ENCODE measurements around the gene SLC11A2.
"Not testable (repeated sequence)": the region's sequence is repeated elsewhere in the genome, so short reads cannot be mapped to it uniquely, and the experiment has no call there.

SLC11A2 gene

DNA sequence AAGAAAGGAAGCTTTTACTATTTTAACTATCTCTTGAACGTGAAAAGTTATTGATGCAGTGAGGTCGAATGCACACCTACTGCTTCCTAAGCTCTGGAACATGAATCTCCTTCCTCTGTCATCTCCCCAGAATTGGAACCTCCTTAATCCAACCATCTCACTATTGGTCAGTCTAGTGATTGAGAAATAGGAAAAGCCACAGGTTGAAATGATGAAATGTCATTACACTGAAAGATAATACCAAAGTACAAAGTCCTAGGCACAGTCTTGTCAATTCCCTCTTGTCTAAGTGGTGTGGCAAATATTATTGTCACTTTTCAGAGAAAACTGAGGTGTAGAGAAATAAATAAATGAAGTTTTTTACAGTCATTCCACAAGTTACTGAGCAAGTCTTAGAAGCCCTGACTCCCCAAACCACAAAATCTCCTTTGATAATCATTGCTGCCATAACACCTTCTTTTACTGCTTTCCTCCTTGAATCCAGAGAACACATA is 93.3 kb downstream of the SLC11A2 start:
- Mint-ChIP-seq H3K4me3 (no peak overlapping the region), H3K4me1 (ENCODE audit: low read depth) (peaks cover 9% of the 10 kb centered on the region), H3K27me3 (no peaks in the 10 kb centered on the region), H3K36me3 (ENCODE audit: low read depth) (peaks cover 13% of the 10 kb centered on the region), H3K9me3 (no peaks in the 10 kb centered on the region), H3K27ac (peak overlapping the region; percentile 8)
- no peak for DNase-seq

GRCh38 chr12:50930477-50930876 is 95.7 kb downstream of the SLC11A2 start:
- not testable (repeated sequence) for H3K36me3 Mint-ChIP-seq (ENCODE audit: low read depth); H3K4me3 Mint-ChIP-seq; H3K9me3 Mint-ChIP-seq; H3K27ac Mint-ChIP-seq; H3K27me3 Mint-ChIP-seq; DNase-seq
- peaks cover 10% of the 10 kb centered on the region for H3K4me1 Mint-ChIP-seq (ENCODE audit: low read depth)

GRCh38 chr12:50929831-50930230 is 96.4 kb downstream of the SLC11A2 start:
- no peak overlapping the region for H3K4me3 Mint-ChIP-seq

More at GRCh38 chr12:50929831-50930230, 96.4 kb downstream of the SLC11A2 start:
- H3K9me3 Mint-ChIP-seq: no peaks in the 10 kb centered on the region
- no peak overlapping the region for H3K27ac Mint-ChIP-seq
- no peaks in the 10 kb centered on the region for H3K36me3 Mint-ChIP-seq (ENCODE audit: low read depth)
- peaks cover 17% of the 10 kb centered on the region for H3K4me1 Mint-ChIP-seq (ENCODE audit: low read depth)
- no peak for DNase-seq
- no peaks in the 10 kb centered on the region for H3K27me3 Mint-ChIP-seq
